ENCODE results near the gene CRHR1.

GRCh38 chr17:45809499-45809898 is 25.4 kb downstream of the CRHR1 start:
- TF ChIP-seq CTCF (IDR thresholded peaks at IDR 0.05) (no peak), TCF7L2 (IDR thresholded peaks at IDR 0.05; ENCODE audit: low read depth, low read length) (no peak)

Measured in Panc1 (cell line).